Measurements from ENCODE around the gene ASTN2.

ASTN2 gene

GRCh38 chr9:116800074-116800473, 614.8 kb downstream of the ASTN2 start:
- DNase-seq (ENCODE audit: low read depth) = no peak

DNA sequence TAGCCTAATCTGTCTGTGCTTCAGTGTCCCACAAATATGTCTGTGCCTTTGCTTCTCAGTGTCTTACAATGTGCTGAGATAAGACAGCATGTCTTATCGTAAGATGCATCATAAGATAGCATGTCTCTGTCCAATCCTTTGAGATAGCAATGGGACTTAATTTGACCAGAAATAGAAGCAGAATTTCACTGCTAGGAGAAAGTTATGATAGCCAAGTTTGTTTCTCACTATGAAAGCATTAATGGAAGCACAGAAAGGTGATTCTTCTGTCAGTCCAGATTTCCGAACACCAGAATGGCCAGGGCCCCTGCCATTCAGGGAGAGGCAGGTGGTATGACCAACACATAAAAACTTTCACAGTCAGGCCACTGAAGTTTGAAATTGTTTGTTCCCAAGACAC, 616.3 kb downstream of the ASTN2 start:
- no peak for DNase-seq (ENCODE audit: low read depth)

DNA sequence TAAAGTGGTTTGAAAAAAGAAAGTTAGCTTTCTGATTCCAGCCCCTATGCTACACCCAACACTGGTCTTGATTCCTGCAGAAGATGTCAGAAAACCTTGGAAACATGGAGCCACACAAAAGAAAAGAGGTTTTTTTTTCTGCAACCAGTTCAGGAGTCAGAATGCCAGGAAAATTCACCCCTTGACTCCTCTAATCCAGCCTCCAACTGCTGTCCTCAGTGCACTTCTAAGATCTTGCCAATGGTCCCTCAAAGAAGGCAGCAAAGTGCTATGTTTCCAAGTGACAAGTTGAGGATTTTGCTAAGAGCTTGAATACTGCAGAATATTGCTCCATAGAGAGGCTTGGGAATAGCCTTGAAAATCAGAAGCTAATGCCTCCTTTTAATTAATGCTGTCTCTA, 617.6 kb downstream of the ASTN2 start:
- no peak for DNase-seq (ENCODE audit: low read depth)

DNA sequence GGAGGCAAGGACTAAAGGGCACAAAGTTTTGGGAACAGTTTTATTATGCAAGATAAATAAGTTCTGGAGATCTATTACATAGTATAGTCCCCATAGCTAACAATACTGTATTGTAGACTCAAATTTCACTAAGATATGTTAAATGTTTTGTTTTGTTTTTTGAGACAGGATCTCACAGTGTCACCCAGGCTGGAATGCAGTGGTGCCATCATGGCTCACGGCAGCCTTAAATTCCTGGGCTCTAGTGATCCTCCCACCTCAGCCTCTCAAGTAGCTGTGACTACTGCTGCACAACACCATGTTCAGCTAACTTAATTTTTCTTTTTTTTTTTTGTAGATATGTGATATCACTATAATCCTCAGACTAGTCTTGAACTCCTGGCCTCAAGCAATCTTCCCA, 618.2 kb downstream of the ASTN2 start:
- DNase-seq (ENCODE audit: low read depth) = no peak

DNA sequence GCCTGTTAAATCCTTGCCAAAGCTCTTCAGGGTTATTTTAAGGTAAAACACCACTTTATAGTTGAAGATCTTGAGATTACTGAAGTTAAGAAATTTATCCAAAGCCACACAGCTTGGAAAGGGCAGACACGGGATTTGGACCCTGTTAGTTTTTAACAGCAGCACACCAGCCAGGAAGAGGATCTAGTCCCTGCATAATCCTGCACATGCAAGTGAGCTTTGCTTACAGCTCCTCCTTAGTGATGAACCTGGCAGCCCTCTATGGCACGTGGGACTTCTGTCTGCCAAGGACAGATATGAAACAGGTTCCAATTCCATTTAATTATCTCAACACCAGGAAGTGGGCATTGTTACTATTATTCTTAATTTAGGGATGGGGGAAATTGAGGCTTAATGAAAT, 619.0 kb downstream of the ASTN2 start:
- DNase-seq (ENCODE audit: low read depth) = no peak

- no peak for DNase-seq (ENCODE audit: low read depth)
Measured at GRCh38 chr9:116792271-116792670, 622.6 kb downstream of the ASTN2 start.

- DNase-seq (ENCODE audit: low read depth) = no peak
Measured at GRCh38 chr9:116791326-116791725, 623.5 kb downstream of the ASTN2 start.

DNA sequence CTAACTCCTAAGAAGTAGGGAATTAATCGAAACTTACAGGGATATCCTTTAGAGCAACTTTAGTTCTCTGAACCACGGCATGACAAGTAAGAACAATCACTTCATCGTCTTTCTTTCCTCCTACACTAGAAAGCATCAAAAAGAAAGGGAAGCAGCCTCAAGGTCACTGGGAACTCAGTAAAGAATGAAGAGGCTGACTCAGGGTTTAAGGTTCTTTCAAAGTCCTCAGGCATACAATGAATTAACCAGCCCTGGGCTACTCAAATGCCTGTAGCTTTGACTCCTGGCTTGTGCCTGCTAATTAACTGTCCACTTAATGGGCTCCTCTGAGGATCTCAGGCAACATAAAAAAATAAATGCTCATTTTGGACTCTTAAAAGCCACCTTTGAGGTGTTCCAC, 625.8 kb downstream of the ASTN2 start:
- no peak for DNase-seq (ENCODE audit: low read depth)

DNA sequence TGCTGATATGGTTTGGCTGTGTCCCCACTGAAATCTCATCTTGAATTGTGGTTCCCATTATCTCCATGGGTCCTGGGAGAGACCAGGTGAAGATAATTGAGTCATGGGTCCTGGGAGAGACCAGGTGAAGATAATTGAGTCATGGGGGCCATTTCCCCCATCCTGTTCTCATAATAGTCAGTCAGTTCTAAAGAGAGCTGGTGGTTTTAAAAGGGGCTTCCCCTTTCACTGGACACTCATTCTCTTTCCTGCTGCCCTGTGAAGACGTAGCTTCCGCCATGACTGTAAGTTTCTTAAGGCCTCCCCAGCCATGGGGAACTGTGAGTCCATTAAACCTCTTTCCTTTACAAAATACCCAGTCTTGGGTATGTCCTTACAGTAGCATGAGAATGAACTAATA, 628.1 kb downstream of the ASTN2 start:
- no peak for DNase-seq (ENCODE audit: low read depth)

DNA sequence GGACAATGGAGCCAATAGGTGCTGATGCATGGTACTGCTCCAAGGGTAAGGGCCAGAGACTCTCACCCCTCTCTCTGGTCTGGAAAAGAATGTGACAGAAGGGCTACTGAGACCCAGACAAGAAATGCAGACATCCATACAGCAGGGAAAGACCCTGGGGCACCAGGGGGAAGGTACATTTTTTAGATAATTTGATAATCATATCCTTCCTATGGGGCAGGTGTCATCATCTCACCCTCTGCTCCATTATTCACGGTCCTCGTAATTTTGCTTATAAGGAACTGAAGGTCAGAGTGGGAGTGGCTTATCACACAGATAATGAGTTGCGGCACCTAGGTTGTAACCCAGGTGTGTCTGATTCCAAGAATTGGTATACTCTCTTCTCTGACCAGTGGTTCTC, 637.7 kb downstream of the ASTN2 start:
- DNase-seq (ENCODE audit: low read depth) = no peak

- DNase-seq (ENCODE audit: low read depth) = no peak
Measured at GRCh38 chr9:116774421-116775180, 640.3 kb downstream of the ASTN2 start.

DNA sequence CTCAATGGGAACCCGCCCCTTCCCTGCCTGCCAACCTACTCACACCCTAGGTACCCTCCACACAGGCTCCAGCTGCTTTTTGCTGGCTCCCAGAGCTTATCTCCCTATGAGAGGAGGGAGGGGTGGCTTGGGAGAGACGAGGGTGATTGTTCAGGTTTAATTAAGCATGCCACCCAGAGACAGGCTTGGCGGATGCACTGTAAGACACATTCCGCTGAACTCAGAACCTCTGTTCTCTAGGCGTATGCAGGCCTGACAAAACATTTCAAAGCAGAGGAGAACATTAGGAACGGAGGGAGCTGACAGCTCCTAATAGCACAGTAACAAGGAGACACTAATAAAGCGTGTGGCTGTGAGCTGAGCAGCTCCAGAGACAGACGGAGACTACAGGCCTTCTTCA, 647.6 kb downstream of the ASTN2 start:
- DNase-seq (ENCODE audit: low read depth) = no peak

DNA sequence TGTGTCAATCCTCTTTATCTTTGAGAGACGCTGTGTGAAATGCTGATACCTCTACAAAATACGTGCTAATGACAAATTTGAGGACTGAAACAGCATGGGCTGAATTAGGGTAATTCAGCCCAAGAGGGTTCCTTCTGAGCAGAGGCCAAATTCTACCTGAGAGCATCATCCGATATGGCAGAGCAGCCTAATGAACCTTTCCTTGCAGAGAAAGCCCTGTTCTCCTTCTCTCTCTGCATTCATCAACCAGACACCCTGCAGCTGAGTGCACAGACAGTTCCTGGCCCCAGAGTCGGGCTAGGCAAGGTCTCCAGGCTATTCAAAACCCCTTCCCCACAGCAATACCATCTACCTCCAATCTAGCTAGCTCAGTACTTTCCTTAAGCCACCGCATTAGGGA, 649.8 kb downstream of the ASTN2 start:
- no peak for DNase-seq (ENCODE audit: low read depth)

DNA sequence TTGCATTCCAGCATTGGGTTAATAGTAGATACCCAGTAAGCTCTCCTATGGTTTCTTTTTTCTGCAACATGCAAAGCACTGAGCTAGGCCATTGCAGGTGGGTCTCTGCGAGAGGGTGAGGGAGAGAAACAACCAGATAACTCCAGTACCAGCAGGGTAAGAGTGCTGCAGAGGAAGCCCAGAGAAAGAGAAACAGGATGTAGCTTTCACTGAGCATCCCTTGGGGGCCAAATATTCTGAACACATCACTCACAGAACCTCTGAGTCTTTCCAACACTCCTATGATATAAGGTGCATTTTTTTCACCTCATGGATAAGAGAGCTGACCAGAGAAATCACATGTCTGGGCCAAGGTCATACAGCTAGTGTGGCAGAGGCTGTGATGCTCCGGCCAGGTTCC, 651.1 kb downstream of the ASTN2 start:
- DNase-seq (ENCODE audit: low read depth) = no peak

DNA sequence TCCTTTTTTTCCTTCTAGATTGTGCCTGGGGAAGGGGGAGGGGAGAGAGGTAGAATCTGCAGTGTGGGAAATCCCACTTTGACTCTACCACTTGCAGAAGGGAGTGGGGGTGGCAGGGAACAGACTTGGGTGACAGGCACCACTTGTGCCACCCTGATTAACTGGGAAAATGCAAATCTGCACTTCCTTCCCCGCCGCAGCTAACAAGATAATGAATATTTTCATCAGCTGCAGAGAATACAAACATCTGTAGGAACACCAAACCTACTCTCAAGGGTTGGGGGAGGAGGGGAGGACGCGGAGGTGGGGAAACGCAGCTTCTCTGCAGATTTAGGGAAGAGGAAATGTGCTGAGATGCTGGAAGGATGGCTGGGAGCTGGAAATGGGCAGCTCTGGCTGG, 654.2 kb downstream of the ASTN2 start:
- DNase-seq (ENCODE audit: low read depth) = no peak

DNA sequence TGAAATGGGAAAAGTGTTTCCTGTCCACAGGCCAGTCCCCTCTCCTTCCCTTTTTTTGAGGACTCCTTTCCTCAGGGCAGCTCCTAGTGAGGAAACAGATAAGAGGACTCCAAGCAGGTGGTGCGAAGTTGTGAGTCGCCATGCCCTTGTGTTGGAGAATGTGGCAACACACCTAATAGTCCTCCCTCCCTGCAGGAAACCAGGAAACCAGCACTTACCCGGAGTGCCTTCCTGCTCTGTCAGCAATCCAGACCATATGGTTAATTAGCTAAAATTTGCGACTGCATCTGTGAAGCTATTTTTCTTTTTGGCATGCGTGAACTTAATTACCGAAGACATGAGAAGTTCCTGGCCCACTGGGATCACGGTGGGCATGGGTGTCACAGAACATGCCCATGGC, 657.8 kb downstream of the ASTN2 start:
- DNase-seq (ENCODE audit: low read depth) = no peak

GRCh38 chr9:116753389-116753788, 661.5 kb downstream of the ASTN2 start:
- no peak for DNase-seq (ENCODE audit: low read depth)

- no peak for DNase-seq (ENCODE audit: low read depth)
Measured at GRCh38 chr9:116750510-116750909, 664.3 kb downstream of the ASTN2 start.

GRCh38 chr9:116749772-116750171, 665.1 kb downstream of the ASTN2 start:
- no peak for DNase-seq (ENCODE audit: low read depth)

- no peak for DNase-seq (ENCODE audit: low read depth)
Measured at GRCh38 chr9:116749176-116749575, 665.7 kb downstream of the ASTN2 start.

- DNase-seq (ENCODE audit: low read depth) = no peak
Measured at GRCh38 chr9:116741742-116742141, 673.1 kb downstream of the ASTN2 start.

DNA sequence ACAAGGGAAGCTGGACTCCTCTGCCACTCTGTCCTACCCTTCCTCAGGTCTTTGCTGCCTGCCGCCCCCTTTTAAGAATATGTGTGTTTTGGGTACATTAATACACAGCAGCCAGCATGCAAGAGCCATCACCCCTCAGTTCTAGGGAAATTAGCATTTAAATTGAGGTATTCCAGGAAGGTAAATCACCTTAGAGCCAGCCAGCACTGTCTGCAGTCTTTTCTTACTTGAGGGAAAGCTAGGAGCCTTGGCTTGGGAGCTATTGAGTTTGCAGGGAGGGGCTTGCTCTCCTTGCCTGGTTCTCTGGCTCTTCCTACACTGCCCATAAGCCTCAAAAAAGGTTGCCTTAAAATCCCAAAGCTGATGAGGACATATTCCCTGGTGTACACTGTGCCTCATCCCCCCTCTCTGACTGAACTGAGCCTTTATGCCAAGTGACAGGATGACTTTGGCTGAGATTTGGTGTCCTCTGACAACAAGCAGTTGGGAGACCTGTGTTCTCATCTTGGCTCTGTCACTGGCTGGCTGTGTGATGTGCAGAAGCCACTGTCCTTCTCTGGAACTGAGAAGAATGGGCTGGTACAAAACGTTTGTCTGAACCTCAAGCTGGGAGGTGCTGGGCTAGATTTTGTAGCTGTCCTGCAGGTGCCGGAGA, 673.6 kb downstream of the ASTN2 start:
- DNase-seq (ENCODE audit: low read depth) = no peak

GRCh38 chr9:116737152-116737546, 677.7 kb downstream of the ASTN2 start:
- DNase-seq (ENCODE audit: low read depth) = no peak

All from stimulated activated CD8-positive, alpha-beta memory T cell treated with anti-CD3 and anti-CD28 coated beads, Interleukin-12 subunit alpha, Interleukin-12 subunit beta, amount 100 ng/mL, for 4 hours (primary cell).